GM12864 (cell line): ENCODE data around the gene PLA2G12A.

Experiments used
- DNase-seq: peaks from one replicate; pipeline ENCODE4 v3.0.0-alpha.2; 2011; ENCODE audit warnings: low read depth
- H3K4me3 ChIP-seq: 2 replicates; pipeline ENCODE4 v1.5.1; 2011; ENCODE audit warnings: mild to moderate bottlenecking, low read depth, low read length, control low read depth
- TF ChIP-seq, protein P1 (sequence below): IDR thresholded peaks from 2 replicates; pipeline ENCODE4 v1.5.1; 2011; ENCODE audit warnings: low read depth, mild to moderate bottlenecking, moderate library complexity, low read length, control low read depth, inconsistent platforms; ENCODE audit errors: missing control alignments

The PLA2G12A gene

DNA sequence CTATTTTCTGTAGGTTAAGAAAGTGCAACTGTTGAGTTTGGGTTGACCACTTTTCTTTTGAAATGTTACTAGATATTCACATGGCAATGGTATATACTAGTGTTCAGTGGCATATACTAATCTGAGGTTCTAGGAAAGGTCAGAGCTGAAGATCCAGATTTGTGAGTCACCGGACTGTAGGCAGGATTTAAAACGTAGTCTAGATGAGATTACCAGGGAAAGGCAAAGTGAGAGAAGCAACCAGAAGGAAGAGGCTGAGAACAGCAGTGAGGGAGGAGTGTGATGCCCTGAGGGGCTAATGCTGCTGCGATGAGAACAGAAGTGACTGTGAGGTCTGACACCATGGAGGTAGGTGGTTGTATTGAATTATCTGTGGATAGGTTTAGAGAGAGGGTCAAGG, 9.7 kb upstream of the PLA2G12A start:
- H3K4me3 ChIP-seq: no peak overlapping the region
- no peak for DNase-seq
- TF ChIP-seq, protein P1, sequence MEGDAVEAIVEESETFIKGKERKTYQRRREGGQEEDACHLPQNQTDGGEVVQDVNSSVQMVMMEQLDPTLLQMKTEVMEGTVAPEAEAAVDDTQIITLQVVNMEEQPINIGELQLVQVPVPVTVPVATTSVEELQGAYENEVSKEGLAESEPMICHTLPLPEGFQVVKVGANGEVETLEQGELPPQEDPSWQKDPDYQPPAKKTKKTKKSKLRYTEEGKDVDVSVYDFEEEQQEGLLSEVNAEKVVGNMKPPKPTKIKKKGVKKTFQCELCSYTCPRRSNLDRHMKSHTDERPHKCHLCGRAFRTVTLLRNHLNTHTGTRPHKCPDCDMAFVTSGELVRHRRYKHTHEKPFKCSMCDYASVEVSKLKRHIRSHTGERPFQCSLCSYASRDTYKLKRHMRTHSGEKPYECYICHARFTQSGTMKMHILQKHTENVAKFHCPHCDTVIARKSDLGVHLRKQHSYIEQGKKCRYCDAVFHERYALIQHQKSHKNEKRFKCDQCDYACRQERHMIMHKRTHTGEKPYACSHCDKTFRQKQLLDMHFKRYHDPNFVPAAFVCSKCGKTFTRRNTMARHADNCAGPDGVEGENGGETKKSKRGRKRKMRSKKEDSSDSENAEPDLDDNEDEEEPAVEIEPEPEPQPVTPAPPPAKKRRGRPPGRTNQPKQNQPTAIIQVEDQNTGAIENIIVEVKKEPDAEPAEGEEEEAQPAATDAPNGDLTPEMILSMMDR: no peak

DNA sequence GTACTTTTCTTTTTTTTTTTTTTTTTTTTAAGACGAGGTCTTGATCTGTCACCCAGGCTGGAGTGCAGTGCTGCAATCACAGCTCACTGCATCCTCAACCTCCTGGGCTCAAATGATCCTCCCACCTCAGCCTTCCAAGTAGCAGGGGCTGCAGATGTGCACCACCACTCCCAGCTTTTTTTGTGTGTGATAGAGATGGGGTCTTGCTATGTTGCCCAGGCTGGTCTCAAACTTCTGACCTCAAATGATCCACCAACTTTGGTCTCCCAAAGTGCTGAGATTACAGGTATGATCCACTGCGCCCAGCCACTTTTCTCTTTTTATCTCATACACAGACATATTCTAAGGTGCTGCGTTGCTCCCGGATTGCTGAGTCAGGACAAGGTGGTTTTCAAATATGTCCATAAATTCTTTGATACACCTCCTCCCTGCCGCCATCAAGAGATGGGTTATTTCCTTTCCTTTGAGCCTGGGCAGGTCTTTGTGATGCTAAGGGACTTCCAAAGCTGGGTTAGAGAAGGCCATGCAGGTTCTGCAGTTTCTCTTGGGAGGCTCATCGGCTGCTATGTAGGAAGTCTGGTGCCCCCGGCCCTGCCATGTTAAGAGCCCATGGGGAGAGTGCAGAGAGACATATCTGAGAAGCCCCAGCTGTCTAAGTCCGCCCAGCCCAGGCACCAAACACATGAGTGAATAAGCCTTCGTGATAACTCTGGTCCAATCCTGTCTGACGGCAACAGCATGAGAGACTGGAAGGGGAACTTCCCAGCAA, 8.4 kb upstream of the PLA2G12A start:
- TF ChIP-seq, protein P1: no peak
- DNase-seq: no peak
- H3K4me3 ChIP-seq: no peak overlapping the region

DNA sequence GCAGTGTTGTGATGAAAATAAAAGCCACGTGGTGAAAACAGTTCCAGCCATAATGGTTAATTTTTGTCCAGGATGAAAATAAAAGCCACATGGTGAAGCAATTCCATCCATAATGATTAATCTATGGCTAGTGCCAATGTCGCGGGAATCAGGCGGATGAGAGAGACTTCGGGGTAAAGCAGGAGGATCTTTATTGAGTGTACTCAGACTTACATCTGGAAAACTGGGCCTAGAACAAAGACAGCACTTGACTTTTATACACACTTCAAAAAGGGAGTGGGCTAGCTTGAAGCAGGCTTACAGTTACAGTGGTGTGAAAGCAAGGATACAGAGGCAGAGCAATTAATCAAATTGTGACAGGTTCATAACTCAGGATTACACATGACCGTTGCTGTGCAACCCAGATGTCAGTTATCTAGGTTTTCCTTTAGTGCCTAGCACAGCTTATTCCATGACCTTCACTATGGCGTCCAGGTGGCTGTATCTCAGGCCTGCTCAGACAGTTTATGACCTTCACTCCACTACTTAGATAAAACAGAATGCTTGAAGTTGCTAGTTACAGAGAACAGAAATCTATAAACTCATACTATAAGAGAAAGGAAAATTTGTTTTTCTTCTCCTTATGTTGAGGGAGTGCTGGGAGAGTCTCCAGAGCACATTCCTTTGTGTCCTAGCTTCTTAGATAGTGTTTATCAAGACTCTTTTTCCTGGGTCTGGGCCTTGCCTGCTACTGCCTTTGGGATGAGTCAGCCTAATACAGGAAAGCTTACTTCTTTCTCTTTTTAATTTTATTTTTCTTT, 5.9 kb upstream of the PLA2G12A start:
- DNase-seq: no peak
- no peak overlapping the region for H3K4me3 ChIP-seq
- TF ChIP-seq, protein P1: no peak

DNA sequence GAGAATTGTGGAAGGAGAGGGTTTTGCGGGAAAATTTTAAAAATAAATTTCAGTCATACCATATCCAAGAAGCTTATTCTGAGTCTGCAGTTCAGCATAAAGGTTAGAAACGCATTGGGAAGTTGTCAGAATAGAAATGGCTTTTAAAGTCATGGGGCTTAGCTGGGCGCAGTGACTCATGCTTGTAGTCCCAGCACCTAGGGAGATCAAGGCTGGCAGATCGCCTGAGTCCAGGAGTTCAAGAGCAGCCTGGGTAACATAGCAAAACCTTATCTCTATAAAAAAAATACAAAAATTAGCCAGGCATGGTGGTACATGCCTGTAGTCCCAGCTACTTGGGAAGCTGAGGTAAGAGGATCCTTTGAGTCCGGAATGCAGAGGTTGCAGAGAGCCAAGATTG, 3.9 kb upstream of the PLA2G12A start:
- no peak overlapping the region for H3K4me3 ChIP-seq
- no peak for DNase-seq
- TF ChIP-seq, protein P1: no peak

DNA sequence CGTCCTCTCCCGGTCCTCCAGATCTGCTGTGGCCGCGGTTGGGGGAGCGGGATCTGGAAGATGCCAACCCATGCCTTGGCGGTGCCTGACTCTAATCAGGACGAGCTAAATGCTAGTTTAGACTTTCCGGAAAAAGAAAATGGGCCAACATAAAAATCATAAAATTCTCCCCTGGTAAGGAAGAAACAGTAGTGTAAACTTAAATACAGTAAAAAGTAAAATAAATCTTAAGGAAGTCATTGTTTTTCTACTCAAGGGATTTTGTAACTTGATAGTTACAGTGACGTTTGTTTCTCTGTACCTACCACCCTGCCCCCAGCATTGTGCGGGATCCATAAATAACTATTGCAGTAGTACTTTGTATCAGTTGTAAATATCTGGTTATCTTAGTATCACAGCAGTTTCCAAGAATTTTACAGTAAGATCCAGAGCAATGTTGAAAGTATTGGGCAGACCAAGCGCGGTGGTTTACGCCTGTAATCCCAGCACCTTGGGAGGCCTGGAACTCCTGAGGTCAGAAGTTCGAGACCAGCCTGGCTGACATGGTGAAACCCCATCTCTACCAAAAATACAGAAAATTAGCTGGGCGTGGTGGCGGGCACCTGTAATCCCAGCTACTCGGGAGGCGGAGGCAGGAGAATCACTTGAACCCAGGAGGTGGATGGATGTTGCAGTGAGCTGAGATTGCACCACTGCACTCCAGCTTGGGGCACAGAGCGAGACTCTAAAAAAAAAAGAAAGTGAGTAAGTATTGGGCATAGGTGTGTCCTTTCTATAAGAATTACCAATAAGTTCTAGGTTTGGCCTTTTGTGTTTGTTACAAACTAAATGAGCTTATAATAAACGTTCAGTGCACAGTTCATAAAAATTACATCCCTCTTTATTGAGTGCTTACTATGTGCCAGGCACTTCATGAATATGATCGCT, 1.0 kb upstream of the PLA2G12A start:
- TF ChIP-seq, protein P1: no peak

DNA sequence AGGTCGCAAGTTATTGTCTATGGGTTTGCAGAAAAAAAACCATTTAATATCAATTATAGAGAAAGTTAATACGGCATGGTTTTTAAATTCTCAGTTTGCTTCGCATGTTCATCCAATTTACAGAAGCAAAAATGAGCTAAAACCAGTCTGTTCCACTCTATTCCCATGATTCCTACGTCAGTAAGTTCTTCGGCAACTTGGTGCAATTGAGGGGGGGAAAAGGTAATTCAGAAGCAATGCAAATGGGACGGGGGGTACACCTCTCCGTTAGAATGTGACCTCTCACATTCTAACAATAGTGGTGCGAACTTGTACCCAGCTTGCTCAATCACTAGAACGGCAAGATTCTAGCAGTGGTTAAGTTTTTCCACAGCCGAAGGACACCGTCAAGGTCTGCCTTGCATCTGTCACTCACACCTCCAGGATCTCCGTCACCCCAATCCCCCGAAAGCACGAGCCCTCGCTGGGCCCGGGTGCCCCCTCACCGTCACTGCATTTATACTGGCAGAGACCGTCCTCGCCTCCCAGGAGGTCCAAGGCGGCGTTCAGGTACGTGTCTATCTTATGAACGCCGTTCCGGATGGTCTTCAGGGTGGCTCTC, 653 bp downstream of the PLA2G12A start:
- TF ChIP-seq, protein P1: no peak
- no peak for DNase-seq
- H3K4me3 ChIP-seq: peak overlapping the region; percentile 96

More for the DNA sequence above, 1.0 kb upstream of the PLA2G12A start:
- peak overlapping the region; percentile 87 for H3K4me3 ChIP-seq
- DNase-seq: no peak
